ENCODE data around the gene MYL4.
"Not testable (repeated sequence)": the region's sequence is repeated elsewhere in the genome, so short reads cannot be mapped to it uniquely, and the experiment has no call there.

Gene MYL4

GRCh38 chr17:47222047-47222446 lies 12.9 kb downstream of the MYL4 start:
- DNase-seq = no peak

DNA sequence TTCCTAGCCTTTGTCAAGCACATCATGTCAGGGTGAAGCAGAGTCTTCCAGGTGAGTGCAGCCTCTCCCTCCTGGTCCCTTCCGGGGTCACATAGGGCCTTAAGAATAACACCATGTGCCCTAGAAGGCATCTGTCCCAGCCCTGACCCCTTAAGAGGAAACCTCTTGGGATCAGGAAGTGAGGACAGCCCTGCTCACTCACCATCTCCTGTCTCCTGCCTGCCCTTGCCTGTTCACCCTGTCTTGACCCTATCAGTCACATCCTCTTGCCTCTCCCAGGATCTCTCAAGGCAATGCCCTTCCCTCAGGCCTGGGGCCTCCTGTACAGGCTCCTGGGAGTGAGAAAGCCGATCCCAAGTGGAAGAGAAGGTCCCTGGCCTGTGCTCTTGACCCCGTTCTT lies 13.9 kb downstream of the MYL4 start:
- no peak for DNase-seq

- no peak for DNase-seq
These were observed 14.3 kb downstream of the MYL4 start for GRCh38 chr17:47223460-47223859.

- not testable (repeated sequence) for DNase-seq
These were observed 14.9 kb downstream of the MYL4 start for GRCh38 chr17:47224077-47224476.

GRCh38 chr17:47224966-47225365 lies 15.8 kb downstream of the MYL4 start:
- DNase-seq = no peak

DNA sequence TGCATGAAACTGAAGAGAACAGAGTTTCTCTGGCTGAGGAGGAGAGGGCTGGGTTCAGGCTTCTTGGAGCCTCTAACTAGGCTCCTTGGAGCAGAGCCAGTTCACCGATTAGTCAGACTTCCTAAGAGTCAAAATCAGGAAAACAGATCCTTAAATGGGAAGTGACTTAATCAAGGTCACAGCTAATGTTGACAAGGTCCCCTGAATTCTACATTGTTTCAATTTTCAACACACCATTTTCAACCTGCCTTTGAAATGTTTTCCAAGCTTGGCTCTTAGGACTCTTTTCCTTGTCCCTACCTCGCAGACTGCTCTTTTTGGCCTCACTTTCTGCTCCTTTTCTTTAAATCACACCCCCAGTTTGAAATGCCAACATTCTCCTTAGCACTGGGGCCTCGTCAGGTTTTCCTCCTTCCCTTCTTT lies 16.3 kb downstream of the MYL4 start:
- peak; percentile 61 for DNase-seq

DNA sequence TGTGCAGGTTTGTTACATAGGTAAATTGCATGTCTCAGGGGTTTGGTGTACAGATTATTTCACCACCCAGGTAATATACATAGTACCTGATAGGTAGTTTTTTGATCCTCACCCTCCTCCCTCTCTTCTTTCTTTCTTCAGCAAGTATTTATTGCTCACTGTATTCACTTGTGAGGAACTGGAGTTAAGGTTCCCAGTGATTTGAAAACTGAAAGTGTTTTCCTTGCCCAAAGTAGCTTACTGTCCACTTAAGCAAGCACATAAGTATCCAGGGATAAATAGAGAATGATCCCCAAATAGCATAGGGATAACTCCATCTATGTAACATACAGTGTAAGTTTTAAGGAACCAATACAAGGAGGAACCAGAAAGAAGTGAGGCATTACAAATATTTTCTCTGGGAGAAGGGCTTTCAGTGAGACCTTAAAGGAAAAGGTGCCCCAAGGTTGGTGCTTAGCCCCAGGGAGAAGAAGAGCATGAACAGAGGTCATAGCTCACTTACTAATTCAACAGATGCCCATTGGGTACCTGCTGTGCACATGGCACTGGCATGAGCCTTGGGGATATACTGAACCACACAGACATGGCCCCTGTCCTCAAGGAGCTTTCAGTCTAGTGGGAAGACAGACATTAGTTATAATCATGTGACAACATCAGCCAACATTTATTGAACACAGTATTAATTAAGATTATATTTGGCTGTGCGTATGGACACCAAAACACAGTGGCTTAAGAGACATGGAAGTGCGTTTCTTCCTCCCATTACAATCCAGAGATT lies 17.0 kb downstream of the MYL4 start:
- DNase-seq = no peak

DNA sequence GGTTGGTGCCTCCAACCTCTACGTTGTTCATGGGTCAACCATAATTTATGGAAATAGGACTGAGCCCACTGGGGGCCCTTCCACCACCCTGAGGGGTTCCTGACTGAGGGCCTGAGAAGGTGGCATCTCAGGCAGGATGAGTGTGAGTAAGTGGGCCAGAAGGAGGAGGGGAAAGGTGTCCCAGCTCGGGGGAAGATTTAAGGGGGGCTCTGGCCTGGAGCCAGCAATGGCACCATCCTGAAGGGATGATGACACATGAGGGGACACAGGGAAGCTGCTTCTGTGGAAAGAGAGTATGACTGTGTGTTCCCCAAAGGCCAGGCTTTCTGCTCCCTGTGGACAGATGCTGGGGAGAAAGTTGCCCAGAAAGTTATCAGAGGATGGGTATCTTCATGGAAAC lies 18.7 kb downstream of the MYL4 start:
- no peak for DNase-seq

- DNase-seq = peak; percentile 92
These were observed 20.6 kb downstream of the MYL4 start for GRCh38 chr17:47229535-47230443.

- no peak for DNase-seq
These were observed 21.7 kb downstream of the MYL4 start for GRCh38 chr17:47230864-47231263.

- no peak for DNase-seq
These were observed 22.2 kb downstream of the MYL4 start for GRCh38 chr17:47231334-47231733.

- no peak for DNase-seq
These were observed 22.7 kb downstream of the MYL4 start for GRCh38 chr17:47231866-47232265.

DNA sequence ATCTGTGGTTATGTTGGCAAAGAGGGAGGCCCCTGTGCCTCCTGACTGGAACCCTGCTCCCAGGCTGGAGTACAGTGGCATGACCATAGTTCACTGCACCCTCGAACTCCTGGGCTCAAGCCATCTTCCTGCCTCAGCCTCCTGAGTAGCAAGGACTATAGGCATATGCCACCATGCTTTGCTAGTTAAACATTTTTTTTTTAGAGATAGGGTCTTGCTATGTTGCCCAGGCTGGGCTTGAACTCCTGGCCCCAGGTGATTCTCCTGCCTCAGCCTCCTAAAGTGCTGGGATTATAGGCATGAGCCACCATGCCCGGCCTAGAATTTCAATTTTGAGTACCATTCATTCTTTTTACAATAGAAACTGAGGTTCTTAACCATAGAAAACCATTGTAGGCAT lies 23.3 kb downstream of the MYL4 start:
- no peak for DNase-seq

GRCh38 chr17:47235506-47235905 lies 26.4 kb downstream of the MYL4 start:
- no peak for DNase-seq

DNA sequence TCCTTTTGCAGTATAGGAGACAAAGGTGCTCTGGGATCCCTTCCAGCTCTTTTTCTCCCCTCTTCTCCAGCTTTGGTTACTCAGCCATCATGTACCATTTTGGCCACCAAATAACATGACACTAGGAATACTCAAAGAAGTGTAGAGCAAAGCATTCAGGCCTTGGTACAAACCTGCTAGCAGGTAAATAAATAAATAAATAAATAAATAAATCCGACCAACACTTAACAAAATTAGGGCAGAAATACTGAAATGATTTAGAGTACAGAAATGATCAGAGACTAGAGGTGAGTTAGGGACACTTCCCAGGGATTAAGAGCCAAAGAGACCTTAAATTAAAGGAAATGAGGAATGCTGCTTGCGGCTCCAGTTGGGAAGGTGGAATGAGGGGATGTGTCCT lies 26.8 kb downstream of the MYL4 start:
- DNase-seq = no peak

DNA sequence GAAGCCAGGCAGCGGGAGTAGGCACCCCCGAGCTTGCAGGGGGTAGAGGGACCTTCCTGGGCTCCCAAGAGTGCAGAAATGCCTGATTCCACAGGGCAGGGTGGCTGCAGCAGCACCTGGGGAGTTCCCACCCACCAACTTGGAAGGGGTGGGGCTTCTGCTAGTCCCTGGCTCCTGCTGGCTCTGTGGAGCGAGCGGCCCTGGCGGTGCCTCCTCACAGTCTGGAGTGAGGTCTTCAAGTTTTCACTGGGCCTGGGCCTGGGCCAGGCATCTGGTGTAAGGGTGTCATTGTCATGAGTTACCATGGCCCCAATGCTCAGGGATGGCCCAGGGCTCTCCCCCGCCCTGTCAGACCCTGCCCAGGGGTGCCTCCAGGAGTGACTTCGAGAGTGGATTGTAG lies 28.7 kb downstream of the MYL4 start:
- DNase-seq = no peak

GRCh38 chr17:47238321-47239010 lies 29.3 kb downstream of the MYL4 start:
- DNase-seq = no peak

- no peak for DNase-seq
These were observed 30.4 kb downstream of the MYL4 start for GRCh38 chr17:47239619-47239966.

DNA sequence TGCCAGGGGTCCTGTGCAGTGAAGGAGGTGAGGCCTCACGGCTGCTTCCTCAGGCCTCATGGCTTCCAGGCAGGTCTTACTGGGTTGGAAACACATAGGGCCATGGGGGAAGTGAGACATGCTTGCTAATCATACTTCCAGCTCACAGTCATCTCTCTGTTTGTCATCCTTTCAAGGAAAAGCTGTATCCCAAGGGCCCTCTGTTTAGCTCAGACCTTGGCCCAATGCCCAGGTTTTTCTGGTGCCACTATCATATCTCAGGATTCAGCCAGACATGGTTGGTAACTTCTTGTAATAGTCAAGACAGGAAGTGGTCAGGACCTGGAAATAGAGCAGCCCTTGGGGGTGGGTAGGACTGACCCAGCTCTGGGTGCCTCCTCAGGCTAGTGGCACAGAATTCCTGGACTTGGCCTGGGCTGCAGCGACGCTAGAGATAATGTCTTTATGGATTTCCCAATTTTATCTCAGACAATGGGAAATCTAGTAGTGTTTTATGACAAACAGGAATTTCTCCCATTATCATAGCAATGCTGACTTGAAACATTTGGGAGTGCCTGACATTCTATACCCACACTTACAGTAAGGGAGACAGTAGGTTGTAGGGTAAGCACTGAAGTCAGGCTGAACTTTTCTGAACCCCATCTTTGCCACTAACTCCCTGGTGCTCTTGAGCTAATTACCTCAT lies 31.0 kb downstream of the MYL4 start:
- peak; percentile 87 for DNase-seq

GRCh38 chr17:47240806-47241205 lies 31.7 kb downstream of the MYL4 start:
- DNase-seq = no peak

DNA sequence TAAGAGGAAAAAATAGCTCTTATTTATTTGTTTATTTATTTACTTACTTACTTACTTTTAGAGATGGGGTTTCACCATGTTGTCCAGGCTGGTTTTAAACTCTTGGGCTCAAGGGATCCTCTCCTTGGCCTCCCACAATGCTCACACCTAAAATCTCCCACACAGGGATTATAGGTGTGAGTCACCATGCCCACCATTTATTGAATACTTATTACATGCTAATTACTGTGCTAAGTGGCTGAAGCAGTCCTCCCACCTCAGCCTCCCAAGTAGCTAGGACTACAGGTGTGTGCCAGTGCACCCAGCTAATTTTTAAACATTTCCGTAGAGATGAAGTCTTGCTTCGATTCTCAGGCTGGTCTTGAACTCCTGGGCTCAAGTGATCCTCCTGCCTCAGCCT lies 33.5 kb downstream of the MYL4 start:
- no peak for DNase-seq

DNA sequence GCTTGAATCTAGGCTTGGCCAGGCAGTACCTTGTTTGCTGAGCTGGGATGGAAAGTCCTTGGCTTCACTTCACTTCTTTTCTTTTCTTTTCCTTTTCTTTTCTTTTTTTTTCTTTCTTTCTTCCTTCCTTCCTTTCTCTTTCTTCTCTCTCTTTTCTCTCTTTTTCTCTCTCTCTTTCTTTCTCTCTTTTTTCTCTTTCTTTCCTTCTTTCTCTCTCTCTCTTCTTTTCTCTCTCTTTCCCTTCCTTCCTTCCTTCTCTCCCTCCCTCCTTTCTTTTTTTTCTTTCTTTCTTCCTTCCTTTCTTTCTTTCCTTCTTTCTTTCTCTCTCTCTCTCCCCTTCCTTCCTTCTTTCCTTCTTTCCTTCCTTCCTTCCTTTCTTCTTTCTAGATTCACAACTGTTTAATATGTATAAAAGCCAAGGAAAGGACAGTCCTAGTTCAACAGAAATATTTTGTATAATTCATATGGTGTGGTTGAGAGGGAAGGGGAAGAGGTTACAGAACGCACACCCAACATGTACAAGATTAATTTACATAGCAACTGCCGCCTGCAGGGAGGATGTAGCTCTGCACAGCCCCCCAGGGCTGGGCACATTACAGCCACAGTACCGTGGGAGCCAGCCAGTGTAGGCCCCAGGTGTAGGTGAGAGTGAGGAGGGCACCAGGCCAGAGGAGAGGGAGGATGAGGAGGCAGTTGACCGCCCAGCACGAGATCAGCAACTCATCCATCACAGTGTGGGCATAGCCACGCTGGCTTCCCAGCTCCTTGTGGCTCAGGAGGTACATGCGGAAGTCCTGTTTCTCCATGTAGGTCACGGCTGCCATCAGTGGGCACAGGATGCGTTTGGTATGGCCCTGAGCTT lies 34.8 kb downstream of the MYL4 start:
- no peak for DNase-seq

Data from femur (tissue), 1 donor.